ENCODE results near the gene NDRG4. TPM values are rescaled to one million over a fixed set of nuclear protein-coding genes. Genes with fewer than 3 reads are reported as not detected.

Gene NDRG4
- total RNA-seq, 1 experiment from 2014 or later, result not detected

GRCh38 chr16:58509256-58510096 is 9.5 kb downstream of the NDRG4 start:
- no peak for DNase-seq (ENCODE audit: unreplicated experiment)
- no peak overlapping the region for H3K4me3 Mint-ChIP-seq (ENCODE audit: unreplicated experiment)
- H3K9me3 Mint-ChIP-seq (ENCODE audit: unreplicated experiment), result no peaks in the 10 kb centered on the region
- TF ChIP-seq CTCF (IDR thresholded peaks at IDR 0.05; ENCODE audit: unreplicated experiment), result no peak
- intact Hi-C loops (cut with micrococcal nuclease), result no loop called here
- peaks cover 6% of the 10 kb centered on the region for H3K4me1 Mint-ChIP-seq (ENCODE audit: insufficient read depth, unreplicated experiment)
- ChIA-PET CTCF (interaction anchor here (0.7 to 2.1 kb wide), 5 partner anchors 10 to 287 kb away, joined by 3 to 10 read pairs (median 4); no protein-coding TSS in a partner anchor), POLR2A (no interaction called here)
- BruUV-seq (replicated peaks), result no TSS peak
- no peak overlapping the region for H3K27ac Mint-ChIP-seq (ENCODE audit: low read depth, unreplicated experiment)
- H3K36me3 Mint-ChIP-seq (ENCODE audit: insufficient read depth, unreplicated experiment), result peaks cover 4% of the 10 kb centered on the region
- no peaks in the 10 kb centered on the region for H3K27me3 Mint-ChIP-seq (ENCODE audit: insufficient read depth, unreplicated experiment)

- Mint-ChIP-seq H3K4me3 (ENCODE audit: unreplicated experiment) (no peak overlapping the region), H3K27me3 (ENCODE audit: insufficient read depth, unreplicated experiment) (no peaks in the 10 kb centered on the region), H3K4me1 (ENCODE audit: insufficient read depth, unreplicated experiment) (peaks cover 6% of the 10 kb centered on the region), H3K9me3 (ENCODE audit: unreplicated experiment) (no peaks in the 10 kb centered on the region), H3K36me3 (ENCODE audit: insufficient read depth, unreplicated experiment) (peaks cover 5% of the 10 kb centered on the region), H3K27ac (ENCODE audit: low read depth, unreplicated experiment) (no peak overlapping the region)
- TF ChIP-seq CTCF (IDR thresholded peaks at IDR 0.05; ENCODE audit: unreplicated experiment), result no peak
- POLR2A ChIA-PET, result interaction anchor here (0.7 kb wide), 1 partner anchor 75 kb away, joined by 3 read pairs; no protein-coding TSS in a partner anchor
- BruUV-seq (replicated peaks), result no TSS peak
- intact Hi-C loops (cut with micrococcal nuclease), result no loop called here
- CTCF ChIA-PET, result interaction anchor here (0.6 to 2.1 kb wide), 7 partner anchors 11 to 288 kb away, joined by 3 to 18 read pairs (median 4); no protein-coding TSS in a partner anchor
- no peak for DNase-seq (ENCODE audit: unreplicated experiment)
These were observed 10.3 kb downstream of the NDRG4 start for GRCh38 chr16:58510097-58510775.

- peaks cover 13% of the 10 kb centered on the region for H3K36me3 Mint-ChIP-seq (ENCODE audit: insufficient read depth, unreplicated experiment)
- TF ChIP-seq CTCF (IDR thresholded peaks at IDR 0.05; ENCODE audit: unreplicated experiment), result no peak
- H3K9me3 Mint-ChIP-seq (ENCODE audit: unreplicated experiment), result no peaks in the 10 kb centered on the region
- H3K27ac Mint-ChIP-seq (ENCODE audit: low read depth, unreplicated experiment), result no peak overlapping the region
- POLR2A ChIA-PET, result interaction anchor here (0.7 kb wide), 1 partner anchor 76 kb away, joined by 3 read pairs; no protein-coding TSS in a partner anchor
- no peak for DNase-seq (ENCODE audit: unreplicated experiment)
- CTCF ChIA-PET, result interaction anchor here (0.6 to 2.1 kb wide), 13 partner anchors 8 to 558 kb away, joined by 3 to 18 read pairs (median 4); no protein-coding TSS in a partner anchor
- H3K4me1 Mint-ChIP-seq (ENCODE audit: insufficient read depth, unreplicated experiment), result peaks cover 6% of the 10 kb centered on the region
- no peaks in the 10 kb centered on the region for H3K27me3 Mint-ChIP-seq (ENCODE audit: insufficient read depth, unreplicated experiment)
- no TSS peak for BruUV-seq (replicated peaks)
- no peak overlapping the region for H3K4me3 Mint-ChIP-seq (ENCODE audit: unreplicated experiment)
- intact Hi-C loops (cut with micrococcal nuclease), result no loop called here
These were observed 11.1 kb downstream of the NDRG4 start for GRCh38 chr16:58510776-58511628.

Measured in MCF 10A (cell line).